PFSK-1 (cell line): ENCODE data around the gene LENEP.

ENCODE experiments used
- POLR2AphosphoS5 ChIP-seq: IDR thresholded peaks from 2 replicates; pipeline ENCODE4 v1.6.1; 2012; ENCODE audit warnings: low read depth, mild to moderate bottlenecking, control low read depth, low read length, moderate library complexity
- REST ChIP-seq, 2 experiments: IDR thresholded peaks; 2 replicates each; pipeline versions ENCODE4 v1.6.1 to v1.8.0; 2011 to 2012; ENCODE audit warnings: low read depth in 2 of 2, low read length in 2 of 2, control low read depth in 1 of 2, inconsistent platforms in 1 of 2, mild to moderate bottlenecking in 1 of 2, moderate library complexity in 1 of 2; ENCODE audit not compliant: insufficient read depth in 1 of 2
- TAF1 ChIP-seq: IDR thresholded peaks from 2 replicates; pipeline ENCODE4 v1.6.1; 2012; ENCODE audit warnings: low read length, control low read depth, borderline replicate concordance; ENCODE audit not compliant: insufficient read depth

GRCh38 chr1:155043793-155044192, 50.4 kb downstream of the LENEP start:
- no peak for TF ChIP-seq REST (IDR thresholded peaks at IDR 0.05; ENCODE audit: insufficient read depth in 1 of 2, low read depth in 2 of 2, low read length in 2 of 2)
- no peak for TF ChIP-seq TAF1
- no peak for TF ChIP-seq POLR2AphosphoS5
